HG03521 (cell line): ENCODE results near the gene DNAJC7.

Source experiments
- ATAC-seq: cut with Tn5 transposase; IDR thresholded peaks from one replicate; pipeline ENCODE4 v1.9.1; 2021; ENCODE audit warnings: mild to moderate bottlenecking, moderate library complexity; ENCODE audit not compliant: unreplicated experiment

The DNAJC7 gene, protein sequence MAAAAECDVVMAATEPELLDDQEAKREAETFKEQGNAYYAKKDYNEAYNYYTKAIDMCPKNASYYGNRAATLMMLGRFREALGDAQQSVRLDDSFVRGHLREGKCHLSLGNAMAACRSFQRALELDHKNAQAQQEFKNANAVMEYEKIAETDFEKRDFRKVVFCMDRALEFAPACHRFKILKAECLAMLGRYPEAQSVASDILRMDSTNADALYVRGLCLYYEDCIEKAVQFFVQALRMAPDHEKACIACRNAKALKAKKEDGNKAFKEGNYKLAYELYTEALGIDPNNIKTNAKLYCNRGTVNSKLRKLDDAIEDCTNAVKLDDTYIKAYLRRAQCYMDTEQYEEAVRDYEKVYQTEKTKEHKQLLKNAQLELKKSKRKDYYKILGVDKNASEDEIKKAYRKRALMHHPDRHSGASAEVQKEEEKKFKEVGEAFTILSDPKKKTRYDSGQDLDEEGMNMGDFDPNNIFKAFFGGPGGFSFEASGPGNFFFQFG

DNA sequence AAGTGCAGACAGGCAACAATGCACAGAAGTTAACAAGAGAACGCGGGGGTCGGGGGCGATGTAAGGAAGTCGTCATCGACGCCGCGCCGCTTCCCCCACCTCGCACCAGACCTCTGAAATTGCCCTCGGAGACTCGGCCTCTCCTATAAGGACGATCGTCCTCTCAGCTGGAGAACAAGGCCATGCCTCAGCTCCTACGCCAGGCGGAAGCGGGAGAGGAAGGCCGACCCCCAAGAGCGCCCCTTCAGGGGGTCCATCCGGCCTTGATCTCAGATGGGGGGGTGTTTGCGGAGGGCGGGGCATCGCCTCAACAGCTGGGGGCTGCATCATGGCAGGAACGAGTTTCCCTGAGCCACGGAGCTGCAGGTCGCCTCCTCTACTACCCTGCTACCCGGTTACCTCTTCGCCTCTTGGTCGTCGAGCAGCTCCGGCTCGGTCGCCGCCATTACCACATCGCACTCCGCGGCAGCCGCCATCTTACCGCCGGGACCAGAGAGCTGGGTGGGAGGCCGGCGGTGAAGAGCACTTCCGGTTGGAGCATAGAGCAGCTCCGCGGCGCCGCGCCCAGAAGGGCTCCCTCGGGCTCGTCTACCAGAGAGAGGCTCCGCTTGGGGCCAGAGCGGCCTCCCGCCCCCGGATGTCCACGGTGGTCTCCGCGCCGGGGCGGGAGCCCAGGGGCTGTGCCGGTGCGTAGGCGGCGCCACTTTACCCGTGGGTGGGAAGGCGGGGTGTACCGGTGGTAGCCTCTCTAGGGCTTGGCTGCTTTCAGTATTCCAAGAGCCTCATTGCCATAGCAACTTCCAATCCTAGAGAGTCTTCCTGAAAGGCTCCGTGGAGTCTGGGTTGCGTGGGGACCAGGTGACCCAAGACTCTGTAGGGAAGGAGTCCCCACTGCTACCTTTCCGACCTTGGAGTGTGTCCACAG, at the start of gene DNAJC7:
DNAJC7 (minus strand) TSS at position 499 of the 925 bp plus-strand sequence; CDS start at position 476, 23 bp downstream.
- ATAC-seq, result peak; percentile 79

DNA sequence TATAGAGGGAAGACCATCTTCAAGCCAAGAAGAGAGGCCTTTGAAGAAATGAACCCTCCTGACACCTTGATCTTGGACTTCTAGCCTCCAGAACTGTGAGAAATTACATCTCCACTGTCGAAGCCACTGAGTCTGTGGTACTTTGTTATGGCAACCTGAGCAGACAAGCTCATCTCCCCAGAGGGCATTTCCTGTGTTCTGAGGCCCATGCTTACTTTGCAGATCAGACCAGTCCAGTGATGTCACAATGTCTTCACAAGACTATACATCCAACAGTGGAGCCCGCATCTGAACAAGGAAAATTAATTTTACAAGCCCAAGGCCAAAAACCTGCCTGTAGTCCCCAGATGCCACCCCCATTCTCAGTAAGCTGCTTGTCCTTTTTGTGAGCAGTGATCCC, 48.0 kb upstream of the DNAJC7 start:
- ATAC-seq, result no peak

DNA sequence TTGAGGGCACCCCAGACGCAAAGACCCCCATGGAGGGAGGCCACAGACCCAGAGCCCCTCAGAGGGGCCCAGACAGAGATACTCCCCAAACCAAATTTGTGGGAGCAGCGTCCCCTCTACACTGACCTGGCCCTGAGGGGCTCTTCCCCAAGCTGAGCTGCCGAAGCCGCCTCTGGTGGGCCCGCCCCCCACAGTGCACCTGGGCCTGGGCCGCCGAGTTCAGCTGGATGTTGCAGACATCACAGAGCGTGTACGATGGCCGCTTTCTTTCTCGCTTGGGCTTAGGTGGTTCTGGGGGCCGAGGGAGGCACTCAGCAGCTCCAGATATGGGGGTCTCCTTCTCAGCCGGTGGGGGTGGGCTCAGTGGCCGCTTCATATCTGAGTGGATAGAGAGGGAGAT, 45.4 kb upstream of the DNAJC7 start:
- no peak for ATAC-seq

DNA sequence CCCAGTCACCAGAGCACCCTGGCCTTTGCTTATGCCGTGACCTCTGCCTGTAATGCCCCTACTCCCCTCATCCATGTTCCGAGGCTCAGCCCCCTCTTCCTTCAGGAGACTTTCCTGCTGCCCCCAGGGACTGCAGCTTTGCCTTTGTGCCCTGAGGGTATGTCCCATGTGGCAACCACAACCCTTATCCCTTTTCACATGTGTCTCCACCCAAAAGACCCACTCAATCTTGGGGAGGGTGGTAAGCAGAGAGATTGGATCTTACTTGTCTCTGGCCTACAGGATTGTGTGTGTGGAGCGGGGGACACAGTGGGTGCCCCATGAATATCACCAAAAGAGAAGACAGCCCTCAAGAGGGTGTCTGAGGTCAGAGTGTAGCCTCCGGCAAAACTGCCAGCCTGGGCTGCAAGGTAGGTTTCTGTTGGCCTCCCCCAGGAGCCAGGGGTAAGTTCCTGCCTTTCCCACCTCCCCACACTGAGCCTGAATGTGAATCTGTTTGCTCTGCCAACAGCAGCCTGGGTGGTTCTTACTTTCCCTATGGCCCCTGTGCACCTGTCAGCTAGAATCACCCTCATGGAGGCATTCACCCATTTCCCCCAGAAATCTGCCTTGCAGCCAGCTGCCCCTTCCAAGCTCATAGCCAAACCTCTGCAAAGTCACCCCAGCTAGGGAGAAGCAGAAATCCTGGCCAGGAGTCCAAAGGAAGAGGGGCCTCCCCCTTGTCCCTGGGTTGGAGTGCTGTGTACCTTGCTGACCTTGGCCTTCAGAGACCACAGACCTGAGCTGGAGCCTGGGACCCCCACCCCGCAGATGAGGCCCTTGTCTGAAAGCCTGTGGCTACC, 44.6 kb upstream of the DNAJC7 start:
- no peak for ATAC-seq

DNA sequence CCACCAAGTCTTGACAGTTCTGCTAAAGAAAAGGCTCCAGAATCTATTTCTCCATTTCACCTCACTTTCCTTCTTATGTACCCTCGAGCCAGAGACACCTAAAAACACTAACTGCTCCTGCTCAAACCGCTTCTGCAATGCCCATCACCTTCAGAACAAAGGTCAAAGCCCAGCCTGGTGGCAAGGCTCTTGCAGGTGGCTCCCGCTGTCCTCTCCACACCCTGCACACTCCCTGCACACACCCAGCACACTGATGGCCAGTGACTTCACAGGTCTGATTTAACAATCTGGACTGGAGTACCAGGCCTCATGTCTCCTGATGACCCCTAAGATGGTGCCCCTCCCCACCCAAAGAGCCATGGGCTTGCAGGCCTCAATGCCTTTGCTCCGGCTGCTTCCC, 43.0 kb upstream of the DNAJC7 start:
- ATAC-seq, result no peak

DNA sequence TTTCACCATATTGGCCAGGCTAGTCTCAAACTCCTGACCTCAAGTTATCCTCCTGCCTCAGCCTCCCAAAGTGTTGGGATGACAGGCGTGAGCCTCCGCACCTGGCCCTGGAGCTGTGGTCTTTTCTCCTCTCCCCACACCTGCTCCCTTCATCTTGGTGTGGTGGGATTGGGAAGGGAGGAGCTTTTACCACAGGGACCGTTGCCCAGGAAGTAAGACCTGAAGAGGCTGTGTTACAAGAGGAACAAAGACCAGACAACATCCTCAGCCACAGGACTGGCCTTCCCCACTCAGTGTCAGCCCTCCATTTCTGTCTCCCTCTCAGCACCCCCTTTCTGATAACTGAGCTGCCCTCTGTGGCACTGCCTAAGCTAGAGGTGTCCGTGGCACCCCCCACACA, 42.6 kb upstream of the DNAJC7 start:
- no peak for ATAC-seq

DNA sequence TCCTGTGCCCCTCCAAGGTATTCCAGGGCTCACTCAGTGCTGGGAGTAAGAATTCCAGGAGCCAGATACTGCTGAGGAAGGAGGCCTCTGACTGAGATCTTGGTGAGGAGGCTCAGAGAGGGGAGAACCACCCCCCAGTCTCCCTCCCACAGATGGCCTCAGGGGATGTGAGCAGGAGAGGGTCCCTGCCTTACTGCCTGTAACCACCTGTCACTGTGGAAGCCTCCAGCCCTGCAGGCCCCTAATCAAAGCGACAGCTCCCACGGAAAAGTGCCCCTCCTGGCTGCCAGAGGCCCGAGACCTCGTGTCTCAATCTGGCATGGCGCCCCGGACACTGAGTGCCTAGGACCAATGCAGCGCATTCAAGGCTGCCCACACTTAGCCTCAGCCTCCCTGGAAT, 40.8 kb upstream of the DNAJC7 start:
- ATAC-seq, result no peak

DNA sequence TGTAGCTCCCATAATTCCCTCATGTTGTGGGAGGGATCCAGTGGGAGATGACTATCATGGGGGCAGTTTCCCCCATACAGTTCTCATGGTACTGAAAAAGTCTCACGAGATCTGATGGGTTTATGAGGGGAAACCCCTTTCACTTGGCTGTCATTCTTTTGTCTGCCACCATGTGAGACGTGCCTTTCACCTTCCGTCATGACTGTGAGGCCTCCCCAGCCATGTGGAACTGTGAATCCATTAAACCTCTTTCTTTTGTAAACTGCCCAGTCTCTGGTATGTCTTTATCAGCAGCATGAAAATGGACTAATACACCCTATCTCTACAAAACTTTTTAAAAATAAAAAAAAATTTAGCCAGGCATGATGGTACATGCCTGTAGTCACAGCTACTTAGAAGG, 39.4 kb upstream of the DNAJC7 start:
- ATAC-seq, result no peak

DNA sequence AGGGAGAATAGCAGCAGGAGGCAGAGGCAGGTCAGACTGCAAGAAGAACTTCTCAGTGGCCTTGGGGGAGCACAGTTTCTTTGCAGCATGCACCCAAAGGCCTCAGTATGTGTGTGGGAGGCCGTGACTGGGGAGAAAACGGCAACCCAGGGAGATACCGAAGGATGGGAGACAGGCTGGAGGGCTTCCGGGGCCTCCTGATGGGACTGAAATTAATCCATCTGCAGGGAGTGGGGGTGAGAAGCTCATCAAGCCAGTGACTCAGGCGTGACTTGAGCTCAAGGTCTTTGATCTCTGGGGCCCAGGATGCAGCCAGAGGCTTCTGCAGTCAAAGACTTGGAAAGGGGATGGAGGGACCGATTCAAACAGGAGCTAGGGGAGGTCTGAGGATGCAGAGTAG, 38.3 kb upstream of the DNAJC7 start:
- ATAC-seq, result no peak

DNA sequence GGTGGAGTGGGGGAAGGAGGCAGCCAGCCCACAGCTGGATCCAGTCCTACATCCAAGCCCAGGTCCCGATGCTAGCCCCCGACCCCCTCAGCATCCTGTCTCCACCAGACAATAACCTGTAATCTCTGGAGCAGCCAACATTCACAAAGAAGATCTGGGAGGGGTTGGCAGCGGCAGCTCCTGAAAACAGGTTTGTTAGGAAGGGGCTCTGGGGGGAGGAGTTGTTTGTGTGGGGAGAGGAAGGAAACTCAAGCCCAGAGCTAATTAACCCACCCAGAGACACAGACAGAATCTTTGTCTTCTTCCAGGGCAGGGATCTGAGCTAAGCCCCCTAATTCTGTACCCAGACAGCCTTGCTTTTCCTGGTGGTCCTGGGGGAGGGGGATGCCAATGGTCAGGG, 37.8 kb upstream of the DNAJC7 start:
- no peak for ATAC-seq

DNA sequence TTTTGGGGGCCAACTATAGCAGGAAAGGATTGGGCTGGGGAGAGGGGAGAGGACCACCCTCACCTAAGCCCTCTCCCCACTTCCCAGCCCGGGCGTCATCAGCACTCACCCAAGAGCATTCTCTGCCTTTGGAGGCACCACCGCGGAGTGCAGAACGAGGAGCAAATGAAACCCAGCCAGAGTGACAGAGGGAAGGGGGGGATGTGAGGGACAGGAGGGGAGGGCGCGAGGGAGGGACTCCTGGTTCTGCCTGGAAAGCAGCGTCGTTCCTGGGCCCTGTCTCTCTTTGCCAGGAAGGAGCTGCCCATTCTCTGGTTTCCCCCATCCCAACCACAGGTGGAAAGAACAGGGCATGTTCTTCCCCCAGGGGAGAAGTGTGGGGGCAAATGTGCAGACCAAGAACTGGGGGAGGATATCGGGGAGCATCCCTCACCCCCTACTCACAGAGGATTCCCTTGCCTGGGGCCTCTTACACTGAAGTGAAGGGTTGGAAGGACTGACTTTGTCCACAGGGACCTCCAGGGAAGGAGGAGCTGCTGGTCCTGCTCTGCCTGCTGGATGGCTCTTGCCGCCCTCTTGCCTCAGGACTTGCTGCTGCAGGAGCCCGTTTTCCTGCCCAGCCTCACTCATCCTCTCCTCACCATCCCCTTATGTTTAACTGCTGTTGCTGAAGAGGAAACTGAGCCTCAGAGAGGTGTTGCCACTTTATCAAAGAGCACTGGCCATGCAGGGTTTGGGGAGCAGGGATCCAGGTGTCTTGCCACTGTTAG, 36.7 kb upstream of the DNAJC7 start:
- ATAC-seq, result no peak

DNA sequence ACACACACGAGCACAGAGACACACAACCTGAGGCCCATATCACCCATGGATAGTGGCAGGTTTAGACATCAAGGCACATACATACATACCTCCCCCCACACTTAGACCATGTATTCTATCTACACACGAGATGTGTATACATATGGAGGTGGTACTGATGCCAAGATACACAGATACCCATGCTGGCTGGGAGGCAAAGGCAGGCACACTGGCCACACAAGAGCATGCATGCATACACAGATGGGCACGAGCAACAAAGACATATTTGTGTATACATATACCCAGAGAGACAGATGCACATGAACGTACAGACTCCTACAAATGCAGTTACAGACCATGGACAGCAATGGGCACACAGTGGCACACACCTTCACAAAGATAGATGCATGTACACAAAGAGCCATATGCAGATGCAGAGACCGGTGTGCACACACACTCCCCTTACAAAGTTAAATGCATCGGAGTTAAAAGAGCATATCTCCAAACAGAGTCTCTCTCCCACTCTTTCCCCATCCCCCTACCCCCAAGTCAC, 35.2 kb upstream of the DNAJC7 start:
- no peak for ATAC-seq

DNA sequence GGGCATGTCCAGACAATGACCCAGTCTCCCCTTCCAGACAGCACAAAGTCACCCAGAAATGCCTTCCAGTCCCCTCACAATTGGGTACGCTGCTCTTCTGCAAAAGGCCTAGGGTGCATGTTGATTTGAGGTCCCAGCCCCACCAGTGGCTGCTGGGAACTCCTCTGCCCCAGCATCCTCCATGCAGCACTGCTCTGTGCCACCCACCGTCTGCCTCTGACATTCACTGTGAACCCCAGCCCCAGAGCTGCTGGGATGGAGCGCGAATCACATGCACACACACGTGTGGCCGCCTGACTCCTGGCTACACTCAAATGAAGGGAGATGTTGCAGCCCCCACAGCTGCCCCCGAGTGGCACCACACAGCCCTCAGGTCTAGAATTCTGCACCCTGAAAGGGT, 34.4 kb upstream of the DNAJC7 start:
- ATAC-seq, result no peak

DNA sequence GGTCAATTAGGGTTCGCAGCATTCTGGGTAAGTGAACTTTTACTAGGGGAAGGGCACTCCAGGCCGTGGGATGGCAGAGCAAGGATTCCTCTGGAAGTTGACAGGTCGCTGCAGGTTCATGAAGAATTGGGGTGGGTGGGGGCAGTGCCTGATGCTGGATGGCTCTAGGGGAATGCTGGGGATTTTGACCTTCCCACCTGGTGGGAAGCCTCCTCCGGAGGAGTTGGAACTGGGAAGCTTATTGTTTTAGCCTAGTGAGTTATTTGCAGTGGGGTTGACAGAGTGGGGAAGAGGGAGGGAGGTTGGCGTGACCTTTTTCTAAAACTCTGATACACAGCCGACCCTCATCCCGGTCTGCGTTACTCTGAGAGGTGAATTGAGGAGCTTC, 33.8 kb upstream of the DNAJC7 start:
- ATAC-seq, result no peak

DNA sequence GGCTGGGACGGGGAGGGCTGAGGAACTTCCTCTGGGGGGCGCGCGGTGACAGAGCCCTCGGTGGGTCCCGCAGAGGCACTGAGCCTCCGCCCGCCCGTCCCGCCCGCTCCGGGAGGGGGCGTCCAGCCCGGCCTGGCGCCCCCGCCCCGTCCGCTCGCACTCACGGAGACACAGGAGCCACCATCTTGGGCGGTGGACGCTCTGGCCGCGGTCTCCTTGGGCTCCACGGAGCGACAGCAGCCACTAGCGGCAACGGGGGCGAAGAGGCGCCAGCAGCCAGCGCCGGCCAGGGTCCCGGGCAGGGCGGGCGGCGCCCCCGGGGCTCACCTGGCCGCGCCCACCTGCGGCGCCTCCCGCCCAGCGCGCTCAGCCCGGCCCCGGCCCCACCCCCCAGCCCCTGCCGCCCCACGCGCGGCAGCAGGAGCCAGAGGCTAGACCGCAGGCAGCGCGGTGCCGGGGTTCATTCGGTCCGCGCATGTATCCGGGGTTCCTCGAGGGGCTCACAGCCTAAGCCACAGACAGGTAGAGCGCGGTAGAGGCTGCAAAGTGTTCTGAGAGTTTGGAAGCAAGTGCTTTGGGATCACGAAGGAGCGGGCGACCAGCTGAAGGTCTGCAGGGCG, 33.3 kb upstream of the DNAJC7 start, which contains the start of gene C17orf113:
C17orf113 (minus strand) TSS at position 209 of the 620 bp plus-strand sequence. CDS start 7,225 bp downstream, outside the sequence.
- ATAC-seq, result no peak

DNA sequence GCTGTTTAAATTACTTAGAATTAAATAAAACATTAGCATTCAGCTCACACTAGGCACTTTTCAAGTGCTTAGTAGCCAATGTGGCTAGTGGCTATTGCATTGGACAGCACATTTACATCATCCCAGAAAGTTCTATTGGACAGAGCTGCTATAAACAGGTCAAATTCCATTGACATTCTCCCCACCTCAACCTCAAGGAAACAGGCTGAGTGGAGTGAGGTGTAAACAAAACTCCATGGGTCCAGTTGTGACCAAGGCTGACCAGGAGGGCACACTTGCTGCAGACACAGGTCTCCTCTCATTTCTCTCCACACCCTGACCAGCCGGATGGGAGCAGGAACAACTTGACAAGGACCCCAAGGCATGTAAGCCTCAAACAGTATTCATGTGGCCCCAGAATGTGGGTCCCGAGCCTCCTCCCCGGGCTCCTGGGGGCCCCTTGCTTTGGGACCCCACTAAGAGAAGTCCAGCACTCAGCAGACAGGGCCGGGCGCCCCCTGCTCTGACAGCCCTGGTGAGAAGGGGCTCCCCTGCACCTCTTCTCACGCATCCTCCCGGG, 32.7 kb upstream of the DNAJC7 start:
- no peak for ATAC-seq

DNA sequence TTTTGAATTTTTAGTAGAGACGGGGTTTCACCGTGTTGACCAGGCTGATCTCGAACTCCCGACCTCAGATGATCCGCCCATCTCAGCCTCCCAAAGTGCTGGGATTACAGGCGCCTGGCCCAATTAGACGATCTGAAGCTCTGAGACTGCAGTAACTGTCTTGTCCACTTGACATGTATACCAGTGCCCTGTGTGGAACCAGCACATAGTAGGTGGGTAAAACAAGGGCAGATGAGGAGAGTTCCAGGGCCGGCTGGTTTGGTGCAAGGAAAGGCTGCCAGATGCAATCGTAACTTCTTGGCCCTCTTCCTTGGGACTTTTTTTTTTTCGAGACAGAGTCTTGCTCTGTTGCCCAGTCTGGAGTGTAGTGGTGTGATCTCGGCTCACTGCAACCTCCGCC, 30.1 kb upstream of the DNAJC7 start:
- ATAC-seq, result no peak

DNA sequence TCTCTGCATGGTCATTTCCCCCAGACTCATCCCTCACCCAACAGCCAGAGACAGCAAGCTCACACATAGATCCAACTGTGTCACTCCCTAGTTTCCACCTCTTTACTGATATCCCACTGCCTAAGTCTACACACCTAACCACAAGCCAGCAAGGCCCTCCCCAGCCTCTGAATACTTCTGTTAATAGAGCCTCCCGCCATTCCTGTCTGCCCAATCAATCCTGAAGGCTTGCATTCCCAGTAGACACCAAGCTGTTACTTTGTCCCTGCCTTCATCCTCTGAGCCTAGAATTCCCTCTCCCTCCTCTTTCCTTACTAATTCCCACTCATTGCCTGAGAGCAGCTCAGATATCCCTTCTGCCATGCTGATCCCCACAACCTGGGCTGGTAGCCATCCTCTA, 28.5 kb upstream of the DNAJC7 start:
- no peak for ATAC-seq
